HG03378 (cell line): ENCODE measurements around the gene CS.

Experiments used
- ATAC-seq: cut with Tn5 transposase; IDR thresholded peaks from one replicate; pipeline ENCODE4 v1.9.1; 2021; ENCODE audit warnings: mild to moderate bottlenecking, moderate library complexity; ENCODE audit not compliant: unreplicated experiment

The CS gene

GRCh38 chr12:56253091-56253490, 47.0 kb downstream of the CS start:
- no peak for ATAC-seq

GRCh38 chr12:56252649-56253048, 47.5 kb downstream of the CS start:
- no peak for ATAC-seq

- no peak for ATAC-seq
Observed at GRCh38 chr12:56248711-56249110, 51.4 kb downstream of the CS start.

GRCh38 chr12:56247923-56248322, 52.2 kb downstream of the CS start:
- no peak for ATAC-seq

- no peak for ATAC-seq
Observed at GRCh38 chr12:56244494-56244893, 55.6 kb downstream of the CS start.

GRCh38 chr12:56243731-56244181, 56.4 kb downstream of the CS start:
- no peak for ATAC-seq

- ATAC-seq: no peak
Observed at GRCh38 chr12:56242986-56243385, 57.1 kb downstream of the CS start.

GRCh38 chr12:56241424-56242303, 58.5 kb downstream of the CS start:
- ATAC-seq: no peak

- no peak for ATAC-seq
Observed at GRCh38 chr12:56237552-56237951, 62.6 kb downstream of the CS start.

- no peak for ATAC-seq
Observed at GRCh38 chr12:56236985-56237384, 63.1 kb downstream of the CS start.

GRCh38 chr12:56236091-56236490, 64.0 kb downstream of the CS start:
- no peak for ATAC-seq

GRCh38 chr12:56234746-56235436, 65.2 kb downstream of the CS start:
- no peak for ATAC-seq

GRCh38 chr12:56231184-56231582, 68.9 kb downstream of the CS start:
- no peak for ATAC-seq

- no peak for ATAC-seq
Observed at GRCh38 chr12:56230432-56231183, 69.5 kb downstream of the CS start.

GRCh38 chr12:56229916-56230431, 70.2 kb downstream of the CS start, which contains the start of gene SLC39A5:
SLC39A5 (plus strand) TSS chr12:56230051; CDS start chr12:56231275, 1,224 bp downstream.
- ATAC-seq: no peak

GRCh38 chr12:56229082-56229481, 71.0 kb downstream of the CS start:
- no peak for ATAC-seq

GRCh38 chr12:56224954-56225353, 75.2 kb downstream of the CS start:
- no peak for ATAC-seq

GRCh38 chr12:56224102-56224701, 75.9 kb downstream of the CS start, which contains the start of gene NABP2:
NABP2 (plus strand) TSS chr12:56224342; CDS start chr12:56224857, 515 bp downstream.
- peak; percentile 71 for ATAC-seq

- ATAC-seq: no peak
Observed at GRCh38 chr12:56223571-56224101, 76.5 kb downstream of the CS start.

- ATAC-seq: no peak
Observed at GRCh38 chr12:56222531-56222895, 77.6 kb downstream of the CS start.
